Neural crest cell (in vitro differentiated cells): Measurements from ENCODE around the gene GARNL3. TPM values are rescaled to one million over a fixed set of nuclear protein-coding genes. Genes with fewer than 3 reads are reported as not detected.

ENCODE experiments used
- DNase-seq: peaks from one replicate; pipeline ENCODE4 v3.0.0; 2021; ENCODE audit warnings: low read depth, mixed read lengths, low spot score
- H3K27ac Mint-ChIP-seq: one replicate; pipeline ENCODE4 v1.8.0; 2021; ENCODE audit warnings: mild to moderate bottlenecking, mixed read lengths; ENCODE audit not compliant: unreplicated experiment
- H3K27me3 Mint-ChIP-seq: 2 replicates; pipeline ENCODE4 v1.8.0; 2021; ENCODE audit warnings: low read depth, mild to moderate bottlenecking, mixed read lengths
- H3K36me3 Mint-ChIP-seq: 2 replicates; pipeline ENCODE4 v1.8.0; 2021; ENCODE audit warnings: low read depth, mild to moderate bottlenecking, mixed read lengths
- H3K4me1 Mint-ChIP-seq: 2 replicates; pipeline ENCODE4 v1.8.0; 2021; ENCODE audit warnings: mixed read lengths
- H3K4me3 Mint-ChIP-seq: one replicate; pipeline ENCODE4 v1.8.0; 2021; ENCODE audit warnings: mild to moderate bottlenecking, mixed read lengths
- H3K9me3 Mint-ChIP-seq: 2 replicates; pipeline ENCODE4 v1.8.0; 2021; ENCODE audit warnings: mixed read lengths
- total RNA-seq: library from RNA; stranded (reverse); gene quantifications from 2 replicates; pipeline ENCODE4 v1.2.1, GENCODE V29; 2021
- TF ChIP-seq, protein P1 (sequence below): fragments of 200-600 bp; sonication (generic); conservative IDR thresholded peaks from 2 replicates; pipeline ENCODE4 v1.5.0; 2021; ENCODE audit warnings: antibody characterized with exemption, mild to moderate bottlenecking

GARNL3 gene
- total RNA-seq, 1 donor from 2014 or later: 10.3 TPM

- H3K27ac Mint-ChIP-seq: no peak overlapping the region
- H3K4me3 Mint-ChIP-seq: no peak overlapping the region
- no peak for DNase-seq
- no peaks in the 10 kb centered on the region for H3K27me3 Mint-ChIP-seq
- no peaks in the 10 kb centered on the region for H3K4me1 Mint-ChIP-seq
- H3K36me3 Mint-ChIP-seq: no peaks in the 10 kb centered on the region
- H3K9me3 Mint-ChIP-seq: no peaks in the 10 kb centered on the region
- TF ChIP-seq, protein P1, sequence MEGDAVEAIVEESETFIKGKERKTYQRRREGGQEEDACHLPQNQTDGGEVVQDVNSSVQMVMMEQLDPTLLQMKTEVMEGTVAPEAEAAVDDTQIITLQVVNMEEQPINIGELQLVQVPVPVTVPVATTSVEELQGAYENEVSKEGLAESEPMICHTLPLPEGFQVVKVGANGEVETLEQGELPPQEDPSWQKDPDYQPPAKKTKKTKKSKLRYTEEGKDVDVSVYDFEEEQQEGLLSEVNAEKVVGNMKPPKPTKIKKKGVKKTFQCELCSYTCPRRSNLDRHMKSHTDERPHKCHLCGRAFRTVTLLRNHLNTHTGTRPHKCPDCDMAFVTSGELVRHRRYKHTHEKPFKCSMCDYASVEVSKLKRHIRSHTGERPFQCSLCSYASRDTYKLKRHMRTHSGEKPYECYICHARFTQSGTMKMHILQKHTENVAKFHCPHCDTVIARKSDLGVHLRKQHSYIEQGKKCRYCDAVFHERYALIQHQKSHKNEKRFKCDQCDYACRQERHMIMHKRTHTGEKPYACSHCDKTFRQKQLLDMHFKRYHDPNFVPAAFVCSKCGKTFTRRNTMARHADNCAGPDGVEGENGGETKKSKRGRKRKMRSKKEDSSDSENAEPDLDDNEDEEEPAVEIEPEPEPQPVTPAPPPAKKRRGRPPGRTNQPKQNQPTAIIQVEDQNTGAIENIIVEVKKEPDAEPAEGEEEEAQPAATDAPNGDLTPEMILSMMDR: no peak
These were observed 15.2 kb downstream of the GARNL3 start for GRCh38 chr9:127279717-127280285.

DNA sequence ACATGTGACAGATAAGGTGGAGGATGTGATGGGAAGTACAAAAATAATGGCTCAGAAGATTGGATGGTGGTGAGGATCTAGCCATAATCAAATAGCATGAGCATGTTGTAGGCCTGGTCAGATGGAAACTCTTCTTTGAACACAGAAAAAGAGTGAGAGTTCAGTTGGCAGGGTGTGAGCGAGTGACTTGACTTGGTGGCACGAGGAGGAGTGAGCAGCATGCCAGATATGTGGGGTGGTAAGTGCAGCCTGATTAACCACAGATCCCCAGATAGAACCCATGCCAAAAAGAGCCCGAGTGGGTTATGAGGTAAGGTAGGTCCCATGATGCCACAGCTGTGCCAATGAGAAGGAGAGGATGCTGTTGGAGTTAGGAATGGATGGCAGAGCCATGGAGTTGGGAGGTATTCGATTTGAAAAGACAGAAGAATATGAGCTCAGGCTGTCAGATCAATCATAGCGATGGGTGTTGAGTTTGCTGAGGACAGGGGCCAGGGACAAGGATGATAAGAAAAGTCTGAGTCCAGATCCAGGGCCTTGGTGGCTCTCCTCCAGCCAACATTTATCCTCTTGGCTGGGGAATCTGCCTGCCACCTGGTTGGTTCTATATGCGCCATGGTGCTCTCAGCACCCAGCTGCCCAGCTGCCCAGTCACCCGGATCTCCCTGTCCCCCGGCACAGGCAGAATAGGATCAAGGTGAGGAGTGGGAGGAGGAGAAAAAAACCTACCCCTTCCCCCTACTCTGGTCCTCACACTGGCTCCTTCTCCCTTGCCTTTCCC, 16.5 kb downstream of the GARNL3 start:
- DNase-seq: no peak
- no peak overlapping the region for H3K27ac Mint-ChIP-seq
- no peaks in the 10 kb centered on the region for H3K36me3 Mint-ChIP-seq

DNA sequence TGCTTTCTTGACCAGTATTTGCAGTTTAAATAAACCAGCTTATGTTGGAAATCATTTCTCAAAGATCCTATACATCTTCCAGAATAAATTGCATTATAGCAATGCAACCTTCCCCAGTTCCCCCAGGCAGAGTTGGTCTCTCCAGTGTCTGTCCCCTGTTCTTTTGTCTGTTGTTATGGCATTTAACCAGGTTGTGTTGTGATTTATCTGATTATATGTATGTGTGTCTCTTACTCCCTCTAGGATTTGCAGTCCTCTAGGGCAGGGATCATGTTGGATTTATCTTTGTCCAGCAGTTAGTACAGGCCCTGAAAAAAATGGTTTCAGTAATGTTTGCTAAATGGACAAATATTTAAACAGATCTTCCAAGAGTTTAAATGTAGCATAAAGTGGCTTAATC, 17.3 kb downstream of the GARNL3 start:
- Mint-ChIP-seq H3K36me3 (no peaks in the 10 kb centered on the region), H3K27me3 (no peaks in the 10 kb centered on the region), H3K9me3 (no peaks in the 10 kb centered on the region), H3K4me3 (no peak overlapping the region), H3K4me1 (no peaks in the 10 kb centered on the region), H3K27ac (no peak overlapping the region)
- no peak for DNase-seq
- TF ChIP-seq, protein P1: no peak

More for the DNA sequence above, 16.5 kb downstream of the GARNL3 start:
- TF ChIP-seq, protein P1: no peak
- Mint-ChIP-seq H3K9me3 (no peaks in the 10 kb centered on the region), H3K4me3 (no peak overlapping the region), H3K27me3 (no peaks in the 10 kb centered on the region), H3K4me1 (no peaks in the 10 kb centered on the region)

GRCh38 chr9:127282611-127283010, 18.0 kb downstream of the GARNL3 start:
- Mint-ChIP-seq H3K9me3 (no peaks in the 10 kb centered on the region), H3K27me3 (no peaks in the 10 kb centered on the region), H3K27ac (no peak overlapping the region), H3K4me3 (no peak overlapping the region), H3K4me1 (no peaks in the 10 kb centered on the region), H3K36me3 (no peaks in the 10 kb centered on the region)
- DNase-seq: no peak
- TF ChIP-seq, protein P1: no peak

- Mint-ChIP-seq H3K4me1 (no peaks in the 10 kb centered on the region), H3K4me3 (no peak overlapping the region), H3K9me3 (no peaks in the 10 kb centered on the region), H3K27me3 (no peaks in the 10 kb centered on the region), H3K36me3 (no peaks in the 10 kb centered on the region), H3K27ac (no peak overlapping the region)
- no peak for DNase-seq
- TF ChIP-seq, protein P1: no peak
These were observed 18.6 kb downstream of the GARNL3 start for GRCh38 chr9:127283135-127283534.
